SK-N-DZ (cell line): ENCODE data around the gene TSC2.

Experiments
- DNase-seq: peaks from one replicate; pipeline ENCODE4 v3.0.0-alpha.2; 2015; ENCODE audit warnings: low spot score

The TSC2 gene

GRCh38 chr16:2070576-2071453, 23.0 kb downstream of the TSC2 start:
- no peak for DNase-seq

DNA sequence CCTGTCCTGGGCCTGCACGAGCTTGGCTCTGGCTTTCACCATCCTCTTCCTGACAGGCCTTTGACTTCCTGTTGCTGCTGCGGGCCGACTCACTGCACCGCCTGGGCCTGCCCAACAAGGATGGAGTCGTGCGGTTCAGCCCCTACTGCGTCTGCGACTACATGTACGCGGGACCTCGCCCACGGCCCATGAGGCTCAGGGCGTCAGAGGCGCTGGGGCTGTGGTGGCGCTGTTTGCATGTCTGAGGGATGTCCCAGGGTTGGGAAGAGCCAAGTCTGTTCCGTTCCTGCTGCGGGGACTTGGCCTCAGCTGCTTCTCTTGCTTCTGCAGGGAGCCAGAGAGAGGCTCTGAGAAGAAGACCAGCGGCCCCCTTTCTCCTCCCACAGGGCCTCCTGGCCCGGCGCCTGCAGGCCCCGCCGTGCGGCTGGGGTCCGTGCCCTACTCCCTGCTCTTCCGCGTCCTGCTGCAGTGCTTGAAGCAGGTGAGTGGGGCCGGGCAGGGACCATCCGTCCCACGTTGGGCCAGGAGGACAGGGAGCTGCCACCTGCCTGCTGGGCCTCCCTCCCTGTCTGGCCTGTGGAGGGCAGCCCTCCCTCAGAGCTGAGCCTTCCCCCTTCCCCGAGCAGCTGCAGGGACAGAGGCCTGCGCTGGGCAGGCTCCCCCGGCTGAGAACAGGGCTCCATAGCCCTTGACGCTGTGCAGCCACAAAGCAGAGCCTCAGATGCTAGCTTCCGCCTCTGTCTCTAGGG, 23.8 kb downstream of the TSC2 start:
- DNase-seq, result no peak

- no peak for DNase-seq
These were observed 25.1 kb downstream of the TSC2 start for GRCh38 chr16:2072926-2073325.

- DNase-seq, result no peak
These were observed 26.3 kb downstream of the TSC2 start for GRCh38 chr16:2074071-2074470.

GRCh38 chr16:2075631-2076030, 27.8 kb downstream of the TSC2 start:
- DNase-seq, result no peak

DNA sequence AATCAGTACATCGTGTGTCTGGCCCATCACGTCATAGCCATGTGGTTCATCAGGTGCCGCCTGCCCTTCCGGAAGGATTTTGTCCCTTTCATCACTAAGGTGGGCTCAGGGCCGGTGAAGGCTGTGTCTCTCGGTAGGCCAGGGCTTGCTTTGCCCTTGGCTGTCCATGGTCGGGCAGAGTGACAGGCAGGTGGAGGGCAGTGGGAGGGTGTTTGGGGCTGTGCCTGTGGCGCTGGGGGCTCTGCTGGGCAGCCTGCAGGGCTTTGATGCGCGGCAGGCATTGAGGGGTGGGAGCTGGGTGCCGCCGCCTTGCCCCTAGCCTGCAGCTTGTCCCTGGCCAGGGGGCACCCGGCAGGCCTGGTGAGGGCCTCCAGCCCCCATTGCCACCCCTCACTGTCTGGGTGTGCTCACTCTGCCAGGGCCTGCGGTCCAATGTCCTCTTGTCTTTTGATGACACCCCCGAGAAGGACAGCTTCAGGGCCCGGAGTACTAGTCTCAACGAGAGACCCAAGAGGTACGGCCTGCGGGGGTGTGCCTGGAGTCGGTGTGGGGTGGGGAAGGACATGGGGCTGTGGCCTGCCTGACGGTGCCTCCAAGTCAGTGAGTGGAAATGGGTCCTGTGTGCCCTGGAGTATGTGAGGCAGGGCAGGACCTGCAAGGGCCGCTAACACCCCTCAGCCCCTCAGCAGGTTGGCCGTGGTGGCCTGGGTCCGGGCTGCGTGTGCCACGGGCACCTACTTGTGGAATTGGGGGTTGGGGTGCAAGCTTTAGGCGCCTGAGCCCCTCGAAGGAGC, 28.5 kb downstream of the TSC2 start:
- no peak for DNase-seq

DNA sequence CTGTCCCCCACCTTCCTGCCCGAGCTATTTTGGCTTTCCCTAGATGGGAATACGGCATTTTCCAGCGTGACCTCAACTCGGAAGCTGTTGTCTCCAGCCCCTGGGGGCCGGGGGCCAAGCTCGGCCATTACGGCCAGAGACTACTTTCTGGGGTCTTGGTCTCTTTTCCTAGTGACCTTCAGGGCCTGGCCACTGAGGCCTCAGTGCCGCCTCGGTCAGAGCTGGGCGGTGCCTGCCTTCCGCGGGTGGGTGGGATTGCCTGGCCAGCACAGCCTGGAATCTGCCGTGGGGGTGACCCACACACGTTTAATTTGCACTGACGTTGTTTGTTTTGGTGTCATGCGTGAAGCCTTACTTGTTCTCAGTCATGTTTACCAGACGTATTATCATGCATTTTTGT, 29.2 kb downstream of the TSC2 start:
- no peak for DNase-seq

- DNase-seq, result no peak
These were observed 29.9 kb downstream of the TSC2 start for GRCh38 chr16:2077696-2078095.

GRCh38 chr16:2078096-2078495, 30.3 kb downstream of the TSC2 start:
- DNase-seq, result no peak

GRCh38 chr16:2078691-2079090, 30.9 kb downstream of the TSC2 start:
- DNase-seq, result no peak

DNA sequence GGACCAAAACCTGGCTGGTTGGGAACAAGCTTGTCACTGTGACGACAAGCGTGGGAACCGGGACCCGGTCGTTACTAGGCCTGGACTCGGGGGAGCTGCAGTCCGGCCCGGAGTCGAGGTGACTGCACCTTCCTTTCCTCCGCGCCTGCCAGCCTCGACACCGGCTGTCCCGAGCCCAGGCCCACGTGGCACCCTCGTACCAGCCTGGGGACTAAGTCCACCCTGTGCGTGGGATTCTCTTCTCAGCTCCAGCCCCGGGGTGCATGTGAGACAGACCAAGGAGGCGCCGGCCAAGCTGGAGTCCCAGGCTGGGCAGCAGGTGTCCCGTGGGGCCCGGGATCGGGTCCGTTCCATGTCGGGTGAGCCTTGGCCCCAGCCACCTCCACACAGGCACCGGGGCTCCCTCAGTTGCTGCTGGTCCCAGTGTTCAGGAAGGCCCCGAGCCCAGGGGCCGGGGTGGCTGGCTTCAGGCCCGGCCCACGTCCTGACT, 31.6 kb downstream of the TSC2 start:
- DNase-seq, result no peak

DNA sequence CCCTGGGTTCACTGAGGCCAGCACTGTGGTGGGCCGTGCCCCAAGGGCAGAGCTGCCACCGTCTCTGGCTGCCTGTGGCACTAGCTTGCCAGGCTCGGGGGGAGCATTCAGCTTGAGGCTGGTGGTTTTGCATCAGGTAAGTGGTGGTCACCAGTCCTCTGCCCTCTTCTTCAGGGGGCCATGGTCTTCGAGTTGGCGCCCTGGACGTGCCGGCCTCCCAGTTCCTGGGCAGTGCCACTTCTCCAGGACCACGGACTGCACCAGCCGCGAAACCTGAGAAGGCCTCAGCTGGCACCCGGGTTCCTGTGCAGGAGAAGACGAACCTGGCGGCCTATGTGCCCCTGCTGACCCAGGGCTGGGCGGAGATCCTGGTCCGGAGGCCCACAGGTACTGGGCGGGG, 32.2 kb downstream of the TSC2 start:
- DNase-seq, result no peak

GRCh38 chr16:2081201-2082084, 33.7 kb downstream of the TSC2 start:
- no peak for DNase-seq

DNA sequence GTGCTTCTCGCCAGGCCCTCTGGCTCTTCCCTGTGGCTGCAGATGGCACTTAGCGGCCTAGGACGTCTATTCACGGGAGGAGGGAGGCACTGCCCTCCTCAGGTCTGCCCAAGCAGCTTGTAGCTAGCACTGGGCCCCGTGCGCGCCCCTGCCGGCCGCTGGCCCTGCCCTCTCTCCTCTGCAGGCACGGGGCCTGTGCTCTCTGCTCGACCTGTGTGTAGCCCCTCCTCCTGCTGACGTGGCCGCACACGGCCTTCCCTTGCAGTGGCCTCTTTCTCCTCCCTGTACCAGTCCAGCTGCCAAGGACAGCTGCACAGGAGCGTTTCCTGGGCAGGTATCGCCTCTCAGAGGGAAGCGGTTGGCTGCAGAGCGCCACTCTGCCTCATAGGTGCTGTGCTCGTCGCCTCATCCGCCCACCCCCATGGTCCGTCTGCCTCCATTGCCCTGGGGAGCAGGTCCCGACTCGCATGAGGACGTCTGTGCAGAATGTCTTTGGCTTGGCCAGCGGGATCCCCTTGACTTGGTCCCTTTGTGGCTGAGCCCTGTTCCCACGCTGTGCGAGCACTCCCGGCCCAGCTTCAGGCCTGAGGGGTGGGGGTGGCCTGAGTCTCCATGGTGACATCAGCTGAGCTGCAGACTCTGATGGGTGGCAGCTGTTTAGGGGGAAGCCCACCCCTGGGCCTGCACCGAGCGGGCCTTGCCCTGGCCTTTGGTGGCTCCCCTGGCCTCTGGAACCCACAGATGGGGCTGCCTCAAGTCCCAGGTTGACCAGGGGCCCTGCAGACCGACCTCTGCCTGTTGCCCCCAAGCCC, 34.6 kb downstream of the TSC2 start:
- DNase-seq, result peak; percentile 47

DNA sequence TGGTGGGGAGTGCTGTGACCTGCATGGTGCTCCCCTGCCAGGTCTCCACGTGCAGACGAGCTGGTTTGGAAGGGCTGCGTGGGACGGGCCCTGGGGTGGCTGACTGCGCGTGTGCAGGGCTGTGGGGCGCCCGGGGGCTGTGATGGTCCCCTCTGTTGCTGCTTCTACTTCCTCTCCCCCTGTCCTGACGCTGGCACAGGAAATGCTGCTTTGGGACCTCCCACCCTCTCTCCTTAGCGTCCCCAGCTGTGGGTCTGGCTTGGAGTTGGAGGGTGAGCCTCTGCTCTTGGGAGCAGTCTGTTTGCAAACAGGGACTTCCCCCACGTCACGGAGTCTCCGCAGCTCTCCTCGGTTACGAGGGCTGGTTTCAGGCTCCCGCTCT, 35.2 kb downstream of the TSC2 start:
- no peak for DNase-seq

DNA sequence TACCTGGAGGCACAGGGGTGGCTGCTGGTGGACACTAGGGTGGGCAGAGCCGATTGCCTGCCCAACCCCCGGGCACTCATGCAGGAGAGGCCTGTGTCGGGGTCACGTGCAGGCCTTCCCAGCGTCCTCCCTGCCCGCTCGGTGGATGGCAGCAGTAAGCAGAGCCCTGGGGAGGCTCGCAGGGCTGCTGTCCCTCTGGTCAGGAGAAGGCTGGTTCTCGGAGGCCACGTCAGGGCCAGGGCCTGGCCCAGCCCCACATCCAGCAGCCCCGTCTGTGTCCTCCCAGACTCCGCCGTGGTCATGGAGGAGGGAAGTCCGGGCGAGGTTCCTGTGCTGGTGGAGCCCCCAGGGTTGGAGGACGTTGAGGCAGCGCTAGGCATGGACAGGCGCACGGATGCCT, 35.6 kb downstream of the TSC2 start:
- no peak for DNase-seq

GRCh38 chr16:2083876-2084780, 36.3 kb downstream of the TSC2 start:
- no peak for DNase-seq

DNA sequence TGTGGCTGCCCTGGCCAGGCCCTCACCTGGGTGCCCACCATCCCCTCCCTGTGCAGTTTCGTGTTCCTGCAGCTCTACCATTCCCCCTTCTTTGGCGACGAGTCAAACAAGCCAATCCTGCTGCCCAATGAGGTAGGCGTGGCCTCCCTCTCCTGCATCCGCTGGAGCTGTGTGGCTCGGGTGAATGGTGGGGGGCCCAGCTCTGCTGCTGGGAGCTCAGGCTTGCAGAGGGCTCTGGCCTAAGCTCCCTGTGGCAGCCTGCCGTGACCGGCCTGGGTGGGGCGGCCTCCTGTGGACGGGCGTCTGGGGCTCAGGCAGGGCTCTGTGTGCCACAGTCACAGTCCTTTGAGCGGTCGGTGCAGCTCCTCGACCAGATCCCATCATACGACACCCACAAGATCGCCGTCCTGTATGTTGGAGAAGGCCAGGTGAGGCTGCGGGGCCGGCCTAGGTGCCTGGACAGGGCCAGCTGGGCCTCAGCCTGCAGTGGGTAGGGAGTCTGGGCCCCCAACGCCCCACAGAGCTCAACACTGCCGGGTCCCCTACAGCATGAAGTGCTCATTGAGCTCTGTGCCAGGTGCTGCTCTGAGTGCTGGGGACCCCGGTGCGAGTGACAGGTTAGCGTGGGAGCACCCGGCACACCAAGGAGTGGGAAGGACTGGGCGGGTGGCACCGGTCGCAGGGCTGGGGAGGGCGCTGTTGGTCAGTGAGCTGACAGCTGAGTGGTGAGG, 37.3 kb downstream of the TSC2 start:
- no peak for DNase-seq
